GM19455 (cell line): Measurements from ENCODE around the gene NHS.
A peak's percentile ranks its signal among the peaks of the same experiment; 100 is the strongest.
"Not testable (repeated sequence)": the region's sequence is repeated elsewhere in the genome, so short reads cannot be mapped to it uniquely, and the experiment has no call there.

ENCODE experiments used
- ATAC-seq: cut with Tn5 transposase; IDR thresholded peaks from one replicate; pipeline ENCODE4 v1.9.1; 2021; ENCODE audit not compliant: unreplicated experiment

The NHS gene

GRCh38 chrX:17494216-17494615 is 119.2 kb downstream of the NHS start:
- no peak for ATAC-seq

GRCh38 chrX:17495052-17495451 is 120.1 kb downstream of the NHS start:
- no peak for ATAC-seq

- ATAC-seq, result no peak
These were observed 121.4 kb downstream of the NHS start for GRCh38 chrX:17496407-17496806.

- no peak for ATAC-seq
These were observed 122.2 kb downstream of the NHS start for GRCh38 chrX:17497193-17497592.

- no peak for ATAC-seq
These were observed 124.5 kb downstream of the NHS start for GRCh38 chrX:17499512-17499911.

- no peak for ATAC-seq
These were observed 125.2 kb downstream of the NHS start for GRCh38 chrX:17500145-17500579.

- no peak for ATAC-seq
These were observed 126.7 kb downstream of the NHS start for GRCh38 chrX:17501746-17502145.

- ATAC-seq, result not testable (repeated sequence)
These were observed 131.4 kb downstream of the NHS start for GRCh38 chrX:17506352-17506751.

- ATAC-seq, result no peak
These were observed 136.6 kb downstream of the NHS start for GRCh38 chrX:17511556-17511955.

GRCh38 chrX:17519358-17519757 is 144.4 kb downstream of the NHS start:
- no peak for ATAC-seq

- no peak for ATAC-seq
These were observed 145.1 kb downstream of the NHS start for GRCh38 chrX:17520016-17520615.

- no peak for ATAC-seq
These were observed 147.1 kb downstream of the NHS start for GRCh38 chrX:17521871-17522693.

- ATAC-seq, result no peak
These were observed 150.3 kb downstream of the NHS start for GRCh38 chrX:17525266-17525665.

GRCh38 chrX:17525762-17526555 is 151.0 kb downstream of the NHS start:
- ATAC-seq, result no peak

- no peak for ATAC-seq
These were observed 152.2 kb downstream of the NHS start for GRCh38 chrX:17527135-17527701.

GRCh38 chrX:17527922-17528321 is 152.9 kb downstream of the NHS start:
- no peak for ATAC-seq

- no peak for ATAC-seq
These were observed 154.2 kb downstream of the NHS start for GRCh38 chrX:17529151-17529745.

- no peak for ATAC-seq
These were observed 156.5 kb downstream of the NHS start for GRCh38 chrX:17531500-17531899.

- peak; percentile 53 for ATAC-seq
These were observed 160.2 kb downstream of the NHS start for GRCh38 chrX:17535229-17535628.

GRCh38 chrX:17537723-17538243 is 162.8 kb downstream of the NHS start:
- ATAC-seq, result no peak

GRCh38 chrX:17542123-17542522 is 167.1 kb downstream of the NHS start:
- no peak for ATAC-seq
